Measurements from ENCODE around the gene SRCAP.

- TF ChIP-seq POLR2A (IDR thresholded peaks at IDR 0.05), result no peak
- no peak for TF ChIP-seq CTCF (IDR thresholded peaks at IDR 0.05)
- TF ChIP-seq EP300 (IDR thresholded peaks at IDR 0.05), result no peak
Observed at GRCh38 chr16:30724641-30725417, 25.9 kb downstream of the SRCAP start.
